Progenitor cell of endocrine pancreas (in vitro differentiated cells): Measurements from ENCODE around the gene CTSS. TPM values are rescaled to one million over a fixed set of nuclear protein-coding genes. Genes with fewer than 3 reads are reported as not detected.

ENCODE experiments used
- DNase-seq: peaks from one replicate; pipeline ENCODE4 v3.0.0; 2021; ENCODE audit warnings: low spot score; ENCODE audit not compliant: unreplicated experiment
- H3K27ac Mint-ChIP-seq: 2 replicates; pipeline ENCODE4 v1.8.0; 2021; ENCODE audit warnings: mild to moderate bottlenecking, moderate library complexity, mixed read lengths
- H3K27me3 Mint-ChIP-seq: 2 replicates; pipeline ENCODE4 v1.8.0; 2021; ENCODE audit warnings: mixed read lengths
- H3K36me3 Mint-ChIP-seq: 2 replicates; pipeline ENCODE4 v1.8.0; 2022; ENCODE audit warnings: mixed read lengths; ENCODE audit not compliant: insufficient read depth
- H3K4me1 Mint-ChIP-seq: 2 replicates; pipeline ENCODE4 v1.8.0; 2021; ENCODE audit warnings: low read depth, mixed read lengths
- H3K4me3 Mint-ChIP-seq: 2 replicates; pipeline ENCODE4 v1.8.0; 2021; ENCODE audit warnings: low read depth, mild to moderate bottlenecking, moderate library complexity, mixed read lengths
- H3K9me3 Mint-ChIP-seq: 2 replicates; pipeline ENCODE4 v1.8.0; 2021; ENCODE audit warnings: low read depth, mixed read lengths
- long read RNA-seq: library from polyadenylated mRNA; unstranded; transcript quantifications from one replicate; pipeline ENCODE4 v2.0.0, GENCODE V29; 2020
- total RNA-seq: library from RNA; stranded (reverse); gene quantifications from 2 replicates; pipeline ENCODE4 v1.2.1, GENCODE V29; 2021
- TF ChIP-seq, protein P1 (sequence below): fragments of 200-600 bp; sonication (generic); IDR thresholded peaks from one replicate; pipeline ENCODE4 v1.5.0; 2021; ENCODE audit warnings: antibody characterized with exemption, mild to moderate bottlenecking; ENCODE audit not compliant: unreplicated experiment

The CTSS gene
- 0.13 and 0.17 TPM in 2 replicates for total RNA-seq
- long read RNA-seq, result 0 reads

DNA sequence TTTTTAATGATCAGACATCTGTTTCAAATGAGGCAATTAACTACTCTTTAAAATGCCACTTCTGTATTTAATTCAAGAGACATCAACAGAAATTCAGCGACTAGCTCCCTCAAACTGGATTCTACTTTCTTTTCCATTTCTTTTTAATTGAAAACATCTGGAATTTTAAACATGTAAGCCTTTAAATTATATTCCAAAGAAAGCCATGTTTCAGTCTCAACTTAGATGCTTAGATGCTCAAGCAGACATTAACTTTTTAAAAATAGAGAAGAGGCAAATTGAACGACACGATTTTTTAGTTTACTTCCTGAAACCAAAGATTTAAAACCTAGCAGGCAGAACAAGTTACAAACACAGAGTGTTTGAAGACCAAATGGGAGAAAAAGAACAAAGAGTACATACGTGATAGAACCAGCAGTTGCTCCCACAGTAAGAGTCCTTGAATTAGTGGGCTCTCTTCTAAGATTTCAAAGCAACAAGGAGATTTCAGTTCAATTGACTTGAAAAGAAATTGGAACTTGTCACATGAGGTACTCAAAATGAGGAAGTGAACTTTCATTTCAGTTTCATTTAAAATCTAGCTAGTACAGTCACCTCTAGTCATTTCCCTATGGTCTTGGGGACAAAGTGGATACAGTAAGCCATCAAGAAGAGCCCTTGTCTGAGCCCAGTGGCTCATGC lies at the start of gene CTSS:
TSS of gene CTSS (minus strand) at position 483 of the 681 bp plus-strand sequence. CDS start 1,015 bp downstream, outside the sequence.
- Mint-ChIP-seq H3K4me3 (no peak within 1 kb of the TSS), H3K9me3 (peaks cover 1% of the 10 kb centered on the region), H3K27ac (no peak within 1 kb of the TSS), H3K4me1 (peaks cover 1% of the 10 kb centered on the region), H3K27me3 (no peaks in the 10 kb centered on the region), H3K36me3 (peaks cover under 1% of the 10 kb centered on the region)
- TF ChIP-seq, protein P1, sequence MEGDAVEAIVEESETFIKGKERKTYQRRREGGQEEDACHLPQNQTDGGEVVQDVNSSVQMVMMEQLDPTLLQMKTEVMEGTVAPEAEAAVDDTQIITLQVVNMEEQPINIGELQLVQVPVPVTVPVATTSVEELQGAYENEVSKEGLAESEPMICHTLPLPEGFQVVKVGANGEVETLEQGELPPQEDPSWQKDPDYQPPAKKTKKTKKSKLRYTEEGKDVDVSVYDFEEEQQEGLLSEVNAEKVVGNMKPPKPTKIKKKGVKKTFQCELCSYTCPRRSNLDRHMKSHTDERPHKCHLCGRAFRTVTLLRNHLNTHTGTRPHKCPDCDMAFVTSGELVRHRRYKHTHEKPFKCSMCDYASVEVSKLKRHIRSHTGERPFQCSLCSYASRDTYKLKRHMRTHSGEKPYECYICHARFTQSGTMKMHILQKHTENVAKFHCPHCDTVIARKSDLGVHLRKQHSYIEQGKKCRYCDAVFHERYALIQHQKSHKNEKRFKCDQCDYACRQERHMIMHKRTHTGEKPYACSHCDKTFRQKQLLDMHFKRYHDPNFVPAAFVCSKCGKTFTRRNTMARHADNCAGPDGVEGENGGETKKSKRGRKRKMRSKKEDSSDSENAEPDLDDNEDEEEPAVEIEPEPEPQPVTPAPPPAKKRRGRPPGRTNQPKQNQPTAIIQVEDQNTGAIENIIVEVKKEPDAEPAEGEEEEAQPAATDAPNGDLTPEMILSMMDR, result no peak
- DNase-seq, result no peak

DNA sequence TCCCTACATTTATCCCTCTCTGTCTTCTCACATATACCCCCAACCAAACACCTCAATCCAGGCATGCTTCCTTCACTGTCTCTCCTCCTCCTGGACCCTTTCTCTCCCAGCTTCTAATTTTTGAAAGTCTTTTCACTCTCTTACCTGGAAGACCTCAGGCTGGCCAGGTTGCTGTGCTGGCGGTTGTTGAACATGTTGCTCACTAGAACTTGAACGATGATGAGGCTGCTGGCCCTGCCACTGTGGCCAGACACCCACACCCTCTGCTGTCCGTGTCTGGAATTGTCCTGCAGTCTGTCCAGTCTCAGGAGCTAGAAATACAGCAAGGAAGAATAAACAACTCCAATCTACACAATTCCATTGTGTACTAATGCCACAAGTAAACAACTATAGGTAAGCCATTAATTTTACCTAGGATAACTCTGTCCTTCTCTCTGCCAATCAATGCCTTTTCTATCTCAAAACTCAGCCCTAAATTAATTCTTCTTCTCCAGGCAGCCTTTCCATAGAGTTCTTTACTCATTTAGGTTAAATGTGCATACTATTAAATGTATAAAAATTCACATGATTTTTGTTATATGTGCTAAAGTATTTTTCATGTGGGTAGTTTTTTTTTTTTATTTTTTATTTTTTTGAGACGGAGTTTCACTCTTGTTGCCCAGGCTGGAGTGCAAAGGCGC lies 47.6 kb upstream of the CTSS start:
- no peak overlapping the region for H3K27ac Mint-ChIP-seq
- peaks cover 4% of the 10 kb centered on the region for H3K27me3 Mint-ChIP-seq
- peaks cover 1% of the 10 kb centered on the region for H3K4me1 Mint-ChIP-seq
- peaks cover 15% of the 10 kb centered on the region for H3K36me3 Mint-ChIP-seq
- DNase-seq, result peak; percentile 41
- TF ChIP-seq, protein P1, result peak; percentile 80
- no peaks in the 10 kb centered on the region for H3K9me3 Mint-ChIP-seq
- no peak overlapping the region for H3K4me3 Mint-ChIP-seq

DNA sequence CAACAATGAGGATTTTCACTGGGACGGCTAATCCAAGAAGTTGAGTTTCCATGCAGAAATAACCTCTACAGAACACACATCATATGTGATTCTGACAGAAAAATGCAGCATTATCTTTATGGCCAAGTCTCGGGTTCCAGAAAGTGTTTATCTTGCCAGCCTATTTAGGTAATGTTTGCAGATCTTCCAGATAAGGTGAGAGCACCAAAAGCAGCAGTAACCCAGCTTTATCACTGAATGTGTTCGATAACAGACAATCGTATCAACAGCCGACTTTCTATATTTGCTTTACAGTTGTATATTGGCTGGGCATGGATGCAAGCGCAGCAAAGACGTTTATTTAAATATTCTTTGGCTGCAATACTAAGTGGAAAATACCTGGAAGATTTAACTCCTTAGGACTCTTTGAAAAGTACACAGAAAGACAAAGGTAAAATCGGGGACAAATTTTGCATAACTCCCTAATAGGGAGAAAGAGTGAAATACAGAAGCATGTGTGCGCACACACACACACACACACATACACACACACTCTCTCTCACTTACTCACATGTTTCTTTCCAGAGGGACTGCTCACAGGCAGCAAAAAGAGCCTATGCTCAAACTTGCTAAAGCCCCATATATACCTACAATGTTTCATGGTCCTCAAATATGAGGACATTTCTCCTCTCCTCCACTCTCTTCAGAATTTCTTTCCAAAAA lies 45.5 kb upstream of the CTSS start:
- H3K4me1 Mint-ChIP-seq, result peaks cover 1% of the 10 kb centered on the region
- no peak overlapping the region for H3K4me3 Mint-ChIP-seq
- TF ChIP-seq, protein P1, result no peak
- peaks cover 16% of the 10 kb centered on the region for H3K27me3 Mint-ChIP-seq
- peaks cover 5% of the 10 kb centered on the region for H3K36me3 Mint-ChIP-seq
- DNase-seq, result no peak
- no peak overlapping the region for H3K27ac Mint-ChIP-seq
- H3K9me3 Mint-ChIP-seq, result no peaks in the 10 kb centered on the region

DNA sequence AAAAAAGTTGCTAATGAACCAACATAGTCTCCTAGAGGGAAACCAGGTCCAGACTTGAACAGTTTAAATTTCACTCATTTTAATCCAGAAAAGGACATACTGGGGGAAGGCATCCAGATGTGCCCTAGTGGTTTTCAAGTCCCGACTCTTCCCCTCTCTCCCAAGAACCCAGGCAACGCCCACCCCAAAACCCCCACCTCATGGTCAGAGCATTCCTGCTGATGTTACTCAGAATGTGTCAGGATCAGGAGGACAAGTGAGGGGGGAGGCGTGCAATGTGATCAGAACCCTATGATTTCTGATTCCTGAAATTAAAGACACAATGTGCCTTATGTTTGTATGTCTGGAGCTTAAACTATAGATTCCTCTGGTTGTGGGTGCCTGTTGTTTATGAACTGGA lies 44.1 kb upstream of the CTSS start:
- H3K4me1 Mint-ChIP-seq, result peaks cover 4% of the 10 kb centered on the region
- no peak overlapping the region for H3K4me3 Mint-ChIP-seq
- TF ChIP-seq, protein P1, result no peak
- H3K9me3 Mint-ChIP-seq, result no peaks in the 10 kb centered on the region
- H3K27me3 Mint-ChIP-seq, result peaks cover 16% of the 10 kb centered on the region
- no peak for DNase-seq
- peaks cover 3% of the 10 kb centered on the region for H3K36me3 Mint-ChIP-seq
- H3K27ac Mint-ChIP-seq, result no peak overlapping the region

DNA sequence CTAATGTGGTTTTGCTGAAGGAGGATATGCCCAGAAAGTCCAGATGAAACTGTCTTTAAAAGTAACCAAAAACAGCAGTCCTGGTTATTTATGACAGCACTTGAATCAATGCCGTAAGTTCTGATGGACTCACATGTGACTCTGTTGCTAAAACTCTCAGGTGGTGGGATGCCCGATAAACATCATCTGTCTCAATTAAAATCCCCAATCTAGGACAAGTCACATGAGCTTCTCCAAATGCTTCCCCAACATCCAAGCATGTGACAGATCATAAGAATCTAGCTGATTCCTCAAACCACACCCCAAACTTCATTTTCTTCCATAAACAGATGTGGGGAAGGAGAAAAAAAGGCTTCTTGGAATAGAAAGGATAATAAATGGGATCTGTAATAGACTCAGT lies 43.3 kb upstream of the CTSS start:
- TF ChIP-seq, protein P1, result no peak
- DNase-seq, result no peak
- Mint-ChIP-seq H3K27ac (no peak overlapping the region), H3K9me3 (no peaks in the 10 kb centered on the region), H3K4me1 (peaks cover 9% of the 10 kb centered on the region), H3K27me3 (peaks cover 16% of the 10 kb centered on the region), H3K4me3 (no peak overlapping the region), H3K36me3 (peaks cover 2% of the 10 kb centered on the region)
